NCI-H2227 (cell line): ENCODE data around the gene LDOC1.
"Not testable (repeated sequence)": the region's sequence is repeated elsewhere in the genome, so short reads cannot be mapped to it uniquely, and the experiment has no call there.

Experiments
- DNase-seq: peaks from one replicate; lab custom pipeline; 2025; ENCODE audit not compliant: unreplicated experiment; lab: John Stamatoyannopoulos, UW

The LDOC1 gene

DNA sequence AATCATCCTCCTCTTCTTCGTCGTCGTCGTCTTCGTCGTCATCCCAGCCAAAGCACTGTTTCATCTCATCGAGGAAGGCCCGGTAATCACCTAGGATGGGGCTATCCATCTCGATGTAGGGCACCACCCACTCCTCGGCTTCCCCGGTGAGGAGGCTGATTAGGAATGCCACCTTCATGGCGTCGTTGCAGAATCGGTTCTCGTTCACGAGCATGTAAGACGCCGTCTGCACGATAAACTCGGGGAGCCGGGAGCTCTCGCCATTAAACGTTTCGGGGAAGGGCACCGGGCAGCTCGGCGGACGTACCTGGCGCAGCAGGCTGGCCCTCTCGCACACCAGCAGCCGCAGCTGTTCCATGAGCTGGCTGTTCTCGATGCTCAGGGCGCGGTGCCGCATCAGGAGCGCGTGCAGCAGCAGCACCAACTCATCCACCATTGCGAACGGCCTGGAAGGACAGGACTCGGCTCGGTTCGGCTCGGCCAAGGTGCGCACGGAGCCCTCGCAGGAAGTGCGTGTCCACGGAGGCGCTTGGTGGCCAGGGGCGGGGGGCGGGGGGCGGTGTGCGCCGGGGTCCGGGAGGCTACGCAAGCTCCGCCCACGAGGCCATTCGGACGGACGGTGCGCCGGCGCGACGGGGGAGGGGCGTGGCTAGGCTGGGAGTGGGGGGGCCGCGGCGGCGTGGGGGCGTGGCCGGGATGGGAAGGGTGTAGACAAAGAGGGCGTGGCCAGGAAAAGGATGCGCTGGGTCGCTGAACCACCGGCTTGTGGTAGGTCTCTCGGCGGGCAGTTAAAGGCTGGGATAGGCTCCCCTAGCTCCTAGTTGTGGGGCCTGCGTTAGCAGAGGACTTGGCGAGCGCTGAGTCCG, at the start of gene LDOC1:
LDOC1 (minus strand) TSS at position 544 of the 866 bp plus-strand sequence; CDS start at position 436, 108 bp downstream.
- peak; percentile 95 for DNase-seq

DNA sequence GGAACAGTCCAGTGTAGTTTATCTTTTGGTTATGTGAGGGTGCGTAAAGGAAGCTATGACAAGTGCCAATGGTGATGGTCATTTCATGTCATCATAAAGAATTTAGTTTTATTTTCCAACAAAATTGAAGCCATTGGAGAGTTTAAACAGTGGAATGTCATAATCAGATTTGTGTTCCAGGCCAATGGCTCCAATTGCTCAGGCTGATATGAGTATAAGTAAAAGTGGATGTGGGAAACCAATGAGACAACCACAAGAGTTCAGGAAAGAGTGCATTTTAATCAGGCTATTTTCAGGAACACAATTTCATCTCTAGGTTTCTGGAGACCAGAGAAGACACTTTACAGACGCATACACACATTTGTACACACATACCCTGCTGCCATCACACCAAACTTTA, 44.7 kb upstream of the LDOC1 start:
- no peak for DNase-seq

GRCh38 chrX:141220342-141221008, 43.5 kb upstream of the LDOC1 start:
- no peak for DNase-seq

- DNase-seq, result no peak
Measured at GRCh38 chrX:141214196-141214595, 37.3 kb upstream of the LDOC1 start.

DNA sequence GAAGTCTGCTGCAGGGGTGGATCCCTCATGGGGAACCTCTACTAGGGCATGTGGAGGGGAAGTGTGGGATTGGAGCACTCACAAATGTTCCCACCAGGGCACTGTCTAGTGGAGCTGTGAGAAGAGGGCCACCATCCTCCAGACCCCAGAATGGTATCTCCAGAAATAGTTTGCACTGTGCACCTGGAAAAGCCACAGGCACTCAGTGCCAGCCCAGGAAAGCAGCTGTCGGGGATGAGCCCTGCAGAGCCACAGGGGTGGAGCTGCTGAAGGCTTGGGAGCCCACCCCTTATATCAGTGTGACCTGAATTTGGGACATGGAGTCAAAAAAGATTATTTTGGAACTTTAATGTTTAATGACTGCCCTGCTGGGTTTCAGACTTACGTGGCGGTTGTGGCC, 25.0 kb upstream of the LDOC1 start:
- DNase-seq, result no peak

DNA sequence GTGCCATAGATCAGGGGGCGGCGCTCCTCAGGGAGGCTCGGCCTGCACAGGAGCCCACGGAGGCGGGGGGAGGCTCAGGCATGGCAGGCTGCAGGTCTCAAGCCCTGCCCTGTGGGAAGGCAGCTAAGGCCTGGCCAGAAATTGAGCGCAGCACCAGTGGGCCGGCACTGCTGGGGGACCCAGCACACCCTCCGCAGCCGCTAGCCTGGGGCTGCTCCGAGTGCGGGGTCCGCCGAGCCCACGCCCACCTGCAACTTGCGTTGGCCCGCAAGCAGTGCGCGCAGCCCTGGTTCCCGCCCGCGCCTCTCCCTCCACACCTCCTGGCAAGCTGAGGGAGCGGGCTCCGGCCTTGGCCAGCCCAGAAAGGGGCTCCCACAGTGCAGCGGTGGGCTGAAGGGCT, 11.6 kb upstream of the LDOC1 start:
- not testable (repeated sequence) for DNase-seq

GRCh38 chrX:141185366-141185765, 8.4 kb upstream of the LDOC1 start:
- no peak for DNase-seq

DNA sequence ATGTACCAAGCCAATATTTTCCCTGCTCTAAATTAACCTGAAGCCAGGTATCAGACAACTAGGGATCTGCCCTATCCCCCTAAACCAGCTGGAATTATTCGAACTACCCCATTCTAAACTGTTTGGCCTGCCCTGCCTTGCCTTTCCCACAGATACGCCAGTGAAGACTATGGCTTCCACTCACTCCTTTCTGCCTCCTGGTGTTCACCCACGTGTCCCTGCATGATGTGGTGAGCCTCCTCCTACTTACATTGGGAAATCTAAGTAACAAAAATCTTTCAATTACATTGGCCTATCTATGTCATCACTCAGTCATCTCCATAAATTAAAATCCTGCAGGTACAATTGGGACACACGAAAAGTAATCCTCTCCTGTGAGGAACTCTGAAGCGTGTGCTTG, 6.1 kb upstream of the LDOC1 start:
- no peak for DNase-seq

GRCh38 chrX:141180851-141181250, 3.9 kb upstream of the LDOC1 start:
- DNase-seq, result no peak

- no peak for DNase-seq
Measured at GRCh38 chrX:141175786-141176185, 1.1 kb downstream of the LDOC1 start.

DNA sequence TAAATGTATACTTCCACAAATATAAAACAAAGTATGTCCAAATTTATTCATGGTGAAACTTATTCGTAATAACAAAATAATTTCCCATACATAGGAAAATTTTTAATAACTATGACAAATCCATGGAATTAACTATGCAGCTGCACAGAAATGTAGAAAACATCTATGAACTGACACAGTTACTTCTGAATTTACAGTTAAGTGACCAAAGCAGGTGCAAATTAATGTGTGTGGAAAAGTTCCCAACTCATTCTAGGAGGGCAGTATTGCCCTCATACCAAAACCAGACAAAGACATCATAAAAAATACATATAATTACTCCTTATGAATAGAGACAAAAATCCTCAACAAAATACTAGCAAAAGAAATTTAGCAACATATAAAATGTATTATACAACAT, 12.5 kb downstream of the LDOC1 start:
- DNase-seq, result no peak

DNA sequence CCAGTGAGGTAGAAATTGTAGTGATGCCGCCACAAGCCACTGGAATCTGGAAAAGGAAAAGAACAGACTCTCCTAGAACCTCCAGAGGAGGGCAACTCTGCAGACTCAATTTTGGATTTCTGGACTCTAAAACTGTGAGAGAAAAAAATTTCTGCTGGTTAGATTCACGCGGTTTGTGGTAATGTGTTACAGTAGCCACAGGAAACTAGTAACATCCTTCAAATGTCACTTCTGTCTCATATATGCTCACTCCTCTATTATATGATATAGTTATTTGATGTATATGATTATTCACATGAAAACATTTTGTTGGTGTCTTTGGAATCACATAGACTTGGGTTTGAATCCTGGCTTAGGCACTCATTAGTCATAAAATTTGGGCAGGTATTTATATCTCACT, 18.8 kb downstream of the LDOC1 start:
- DNase-seq, result no peak

- DNase-seq, result not testable (repeated sequence)
Measured at GRCh38 chrX:141155231-141155630, 21.7 kb downstream of the LDOC1 start.

GRCh38 chrX:141142946-141143345, 34.0 kb downstream of the LDOC1 start:
- no peak for DNase-seq

GRCh38 chrX:141133272-141133671, 43.7 kb downstream of the LDOC1 start:
- DNase-seq, result no peak

- no peak for DNase-seq
Measured at GRCh38 chrX:141127146-141127545, 49.8 kb downstream of the LDOC1 start.
